OCI-LY3 (cell line): ENCODE results near the gene APOBEC3B.

Experiments used
- H2AFZ ChIP-seq: fragments of 200-600, 300-600 bp; shearing (Covaris generic); 2 replicates; pipeline ENCODE4 v1.6.0; 2014; ENCODE audit warnings: antibody characterized with exemption, low read depth, low read length
- H3K27ac ChIP-seq: fragments of 200-600, 300-600 bp; sonication (generic); 2 replicates; pipeline ENCODE4 v1.5.1; 2014; ENCODE audit warnings: mild to moderate bottlenecking, low read length, moderate library complexity, mixed read lengths
- H3K27me3 ChIP-seq: fragments of 200-600, 300-600 bp; sonication (generic); 2 replicates; pipeline ENCODE4 v1.6.1; 2014; ENCODE audit warnings: low read depth, low read length, mixed read lengths
- H3K36me3 ChIP-seq: fragments of 200-600, 300-600 bp; sonication (generic); replicated peaks from 2 replicates; pipeline ENCODE3; 2014; ENCODE audit warnings: low read depth, low read length, mixed read lengths
- H3K4me1 ChIP-seq: fragments of 300-600, 200-600 bp; sonication (generic); 2 replicates; pipeline ENCODE4 v1.6.1; 2014; ENCODE audit warnings: low read length, mixed read lengths
- H3K4me2 ChIP-seq: fragments of 200-600, 300-600 bp; sonication (generic); 2 replicates; pipeline ENCODE4 v1.6.1; 2014; ENCODE audit warnings: low read length, mixed read lengths
- H3K4me3 ChIP-seq: fragments of 300-600, 200-600 bp; sonication (generic); 2 replicates; pipeline ENCODE4 v1.5.1; 2014; ENCODE audit warnings: antibody characterized with exemption, mild to moderate bottlenecking, low read length, moderate library complexity
- H3K79me2 ChIP-seq: fragments of 300-600, 200-600 bp; shearing (Covaris generic); 2 replicates; pipeline ENCODE4 v1.6.1; 2014; ENCODE audit warnings: mild to moderate bottlenecking, low read length, mixed read lengths
- H3K9ac ChIP-seq: fragments of 300-600, 200-600 bp; shearing (Covaris generic); 2 replicates; pipeline ENCODE4 v1.6.0; 2014; ENCODE audit warnings: mild to moderate bottlenecking, low read length, moderate library complexity
- H3K9me3 ChIP-seq: fragments of 200-600, 300-600 bp; shearing (Covaris generic); 2 replicates; pipeline ENCODE4 v1.6.1; 2014; ENCODE audit warnings: low read length, mixed read lengths; ENCODE audit not compliant: insufficient read depth
- H4K20me1 ChIP-seq: fragments of 200-600, 300-600 bp; sonication (generic); 2 replicates; pipeline ENCODE4 v1.6.1; 2016; ENCODE audit warnings: low read length, mixed read lengths; ENCODE audit not compliant: insufficient read depth
- CTCF ChIP-seq: fragments of 200-600, 300-600 bp; sonication (generic); IDR thresholded peaks from 2 replicates; pipeline ENCODE4 v1.5.1; 2014; ENCODE audit warnings: antibody characterized with exemption, low read length, low read depth
- EZH2phosphoT487 ChIP-seq: fragments of 200-600 bp; shearing (Covaris generic); IDR thresholded peaks from 2 replicates; pipeline ENCODE4 v1.6.1; 2018; ENCODE audit warnings: antibody characterized with exemption, mixed run types, low read depth

APOBEC3B gene

DNA sequence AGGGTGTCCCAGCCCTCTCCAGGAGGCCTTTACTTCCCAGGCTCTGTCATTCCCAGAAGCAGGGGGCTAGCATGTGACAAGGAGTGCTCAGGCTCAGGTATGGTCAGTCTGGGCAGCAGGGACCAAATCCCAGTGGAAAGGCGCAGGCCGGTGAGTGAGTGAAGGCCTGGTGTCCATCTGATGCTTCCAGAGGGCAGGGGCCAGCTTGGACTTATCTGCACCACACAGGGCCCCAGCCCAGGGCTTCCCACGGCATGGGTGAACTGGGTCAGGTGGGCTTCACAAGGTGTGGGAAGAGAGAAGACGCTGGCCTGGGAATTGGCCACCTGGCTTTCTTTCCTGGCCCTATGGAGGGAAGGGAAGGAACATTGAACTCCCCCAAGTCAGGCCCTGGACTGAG is 45.1 kb upstream of the APOBEC3B start:
- Histone ChIP-seq H3K4me2 (no peak overlapping the region), H3K9me3 (no peaks in the 10 kb centered on the region), H3K27me3 (peaks cover 36% of the 10 kb centered on the region), H3K36me3 (no peaks in the 10 kb centered on the region), H3K79me2 (no peaks in the 10 kb centered on the region), H3K4me1 (peaks cover 26% of the 10 kb centered on the region), H3K4me3 (no peak overlapping the region), H2AFZ (no peak overlapping the region), H3K9ac (no peak overlapping the region), H3K27ac (no peak overlapping the region), H4K20me1 (no peaks in the 10 kb centered on the region)
- TF ChIP-seq EZH2phosphoT487 (no peak), CTCF (no peak)

- Histone ChIP-seq H3K36me3 (no peaks in the 10 kb centered on the region), H2AFZ (no peak overlapping the region), H3K9ac (no peak overlapping the region), H3K79me2 (no peaks in the 10 kb centered on the region), H3K4me2 (no peak overlapping the region), H3K27me3 (peaks cover 34% of the 10 kb centered on the region), H3K4me3 (no peak overlapping the region), H3K9me3 (no peaks in the 10 kb centered on the region), H4K20me1 (no peaks in the 10 kb centered on the region), H3K27ac (no peak overlapping the region), H3K4me1 (peaks cover 31% of the 10 kb centered on the region)
- TF ChIP-seq CTCF (no peak), EZH2phosphoT487 (no peak)
These were observed 44.6 kb upstream of the APOBEC3B start for GRCh38 chr22:38937541-38937940.

- no peak overlapping the region for H3K27ac ChIP-seq
- H2AFZ ChIP-seq = no peak overlapping the region
- H3K36me3 ChIP-seq = no peaks in the 10 kb centered on the region
- peaks cover 38% of the 10 kb centered on the region for H3K4me1 ChIP-seq
- no peaks in the 10 kb centered on the region for H3K9me3 ChIP-seq
- H3K4me3 ChIP-seq = no peak overlapping the region
- no peaks in the 10 kb centered on the region for H3K79me2 ChIP-seq
- TF ChIP-seq CTCF = no peak
- no peak for TF ChIP-seq EZH2phosphoT487
- no peak overlapping the region for H3K4me2 ChIP-seq
- H3K9ac ChIP-seq = no peak overlapping the region
- no peaks in the 10 kb centered on the region for H4K20me1 ChIP-seq
- H3K27me3 ChIP-seq = peaks cover 27% of the 10 kb centered on the region
These were observed 43.9 kb upstream of the APOBEC3B start for GRCh38 chr22:38938221-38938620.

DNA sequence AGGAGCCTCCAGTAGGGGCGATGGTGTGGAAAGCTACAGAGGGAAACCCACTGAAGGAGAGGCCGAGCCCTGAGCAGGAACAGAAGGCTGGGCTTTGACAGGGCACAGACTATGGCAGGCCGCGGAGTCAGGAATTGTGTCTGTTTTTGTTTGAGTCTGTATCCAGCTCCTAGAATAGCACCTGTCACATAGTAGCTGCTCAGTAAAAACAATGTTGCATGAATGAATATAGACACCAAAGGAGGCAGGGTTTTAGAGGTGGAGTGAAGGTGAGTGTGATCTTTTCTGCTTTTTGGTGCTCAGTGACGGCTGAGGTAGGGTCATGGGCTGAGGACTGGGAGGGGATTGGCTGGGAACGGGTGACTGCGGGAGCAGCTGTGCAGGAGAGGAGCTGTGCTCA is 43.2 kb upstream of the APOBEC3B start:
- TF ChIP-seq CTCF = no peak
- no peak for TF ChIP-seq EZH2phosphoT487
- no peak overlapping the region for H3K27ac ChIP-seq
- peaks cover 43% of the 10 kb centered on the region for H3K4me1 ChIP-seq
- H3K36me3 ChIP-seq = no peaks in the 10 kb centered on the region
- no peaks in the 10 kb centered on the region for H3K9me3 ChIP-seq
- H3K4me2 ChIP-seq = no peak overlapping the region
- no peak overlapping the region for H2AFZ ChIP-seq
- no peaks in the 10 kb centered on the region for H4K20me1 ChIP-seq
- no peaks in the 10 kb centered on the region for H3K79me2 ChIP-seq
- no peak overlapping the region for H3K4me3 ChIP-seq
- H3K9ac ChIP-seq = no peak overlapping the region
- H3K27me3 ChIP-seq = peaks cover 33% of the 10 kb centered on the region
